Karpas-422 (cell line): ENCODE data around the gene BLVRA. TPM values are rescaled to one million over a fixed set of nuclear protein-coding genes. Genes with fewer than 3 reads are reported as not detected.
"Not testable (repeated sequence)": the region's sequence is repeated elsewhere in the genome, so short reads cannot be mapped to it uniquely, and the experiment has no call there.

Experiments used
- DNase-seq: peaks from one replicate; pipeline ENCODE4 v3.0.0-alpha.2; 2015
- H2AFZ ChIP-seq: fragments of 200-600 bp; sonication (generic); 2 replicates; pipeline ENCODE4 v1.6.1; 2014; ENCODE audit warnings: antibody characterized with exemption, low read length, mixed read lengths
- H3K27ac ChIP-seq: fragments of 200-600 bp; sonication (generic); 2 replicates; pipeline ENCODE4 v1.5.1; 2014; ENCODE audit warnings: mild to moderate bottlenecking, low read length, moderate library complexity
- H3K27me3 ChIP-seq: fragments of 200-600 bp; sonication (generic); 2 replicates; pipeline ENCODE4 v1.6.1; 2014; ENCODE audit warnings: low read length, mixed read lengths
- H3K36me3 ChIP-seq: fragments of 200-600 bp; sonication (generic); 2 replicates; pipeline ENCODE4 v1.6.1; 2014; ENCODE audit warnings: low read length, mixed read lengths; ENCODE audit not compliant: insufficient read depth
- H3K4me1 ChIP-seq: fragments of 200-600 bp; sonication (generic); 2 replicates; pipeline ENCODE4 v1.6.1; 2014; ENCODE audit warnings: mild to moderate bottlenecking, low read length, mixed read lengths
- H3K4me2 ChIP-seq: fragments of 200-600 bp; sonication (generic); 2 replicates; pipeline ENCODE4 v1.6.1; 2014; ENCODE audit warnings: low read length, low read depth, mild to moderate bottlenecking; ENCODE audit not compliant: poor library complexity, severe bottlenecking
- H3K4me3 ChIP-seq: fragments of 200-600 bp; sonication (generic); 2 replicates; pipeline ENCODE4 v1.5.1; 2014; ENCODE audit warnings: mild to moderate bottlenecking, antibody characterized with exemption, low read length, mixed read lengths
- H3K79me2 ChIP-seq: fragments of 200-600 bp; sonication (generic); 2 replicates; pipeline ENCODE4 v1.6.1; 2014; ENCODE audit warnings: mild to moderate bottlenecking, low read length, mixed read lengths
- H3K9ac ChIP-seq: fragments of 200-600 bp; sonication (generic); 2 replicates; pipeline ENCODE4 v1.6.0; 2014; ENCODE audit warnings: low read length
- H3K9me2 ChIP-seq: fragments of 200-600 bp; sonication (generic), shearing (Covaris generic); replicated peaks from 2 replicates; pipeline ENCODE4 v1.6.0; 2014; ENCODE audit warnings: mild to moderate bottlenecking, low read length, moderate library complexity; ENCODE audit not compliant: insufficient read depth
- H3K9me3 ChIP-seq: fragments of 300-700, 200-600 bp; sonication (generic); 2 replicates; pipeline ENCODE4 v1.6.1; 2014; ENCODE audit warnings: low read length, mixed read lengths
- H4K20me1 ChIP-seq: fragments of 200-600 bp; sonication (generic); 2 replicates; pipeline ENCODE4 v1.6.1; 2014; ENCODE audit warnings: mild to moderate bottlenecking, antibody characterized with exemption, low read length, low read depth; ENCODE audit not compliant: insufficient read depth
- total RNA-seq: library from RNA; depleted of rRNA; stranded (reverse); fragments of >200 nt; shearing (Covaris generic); gene quantifications from 2 replicates; pipeline ENCODE4 v1.2.3, GENCODE V29; 2014; ENCODE audit warnings: low replicate concordance

The BLVRA gene
- total RNA-seq, 1 experiment from 2014 or later: not detected

DNA sequence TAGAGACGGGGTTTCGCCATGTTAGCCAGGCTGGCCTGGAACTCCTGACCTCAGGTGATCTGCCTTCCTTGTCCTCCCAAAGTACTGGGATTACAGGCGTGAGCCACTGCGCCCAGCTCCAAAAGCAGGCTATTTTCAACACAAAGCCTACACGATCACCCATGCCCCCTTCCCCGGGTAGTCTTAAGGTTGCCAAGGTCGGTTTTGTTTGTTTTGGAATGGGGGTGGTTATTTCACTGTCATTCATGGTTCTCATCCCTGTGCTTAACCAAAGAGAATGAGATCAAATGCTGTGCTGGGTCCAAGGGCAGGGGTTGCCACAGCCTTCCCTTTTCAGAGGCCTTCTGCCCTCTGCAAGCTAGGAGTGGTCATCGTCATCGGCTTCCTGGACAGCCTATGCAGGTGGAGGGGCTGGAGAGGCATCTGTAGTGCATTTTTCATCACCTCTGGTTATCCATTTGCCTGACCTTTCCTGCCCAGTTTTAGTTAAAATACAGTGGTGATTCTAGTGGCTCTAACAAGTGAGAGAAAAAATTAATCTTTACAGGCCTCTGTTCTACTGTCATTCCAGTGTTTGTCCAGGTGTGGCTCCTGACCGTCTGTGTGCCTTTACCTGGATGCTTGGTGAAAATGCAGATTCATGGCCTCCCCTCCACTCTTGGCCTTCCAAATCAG is 11.4 kb downstream of the BLVRA start:
- H3K27me3 ChIP-seq: no peaks in the 10 kb centered on the region
- no peak for DNase-seq
- no peak overlapping the region for H3K4me2 ChIP-seq
- H3K9me3 ChIP-seq: no peaks in the 10 kb centered on the region
- H2AFZ ChIP-seq: no peak overlapping the region
- no peaks in the 10 kb centered on the region for H3K79me2 ChIP-seq
- H3K9me2 ChIP-seq: no peaks in the 10 kb centered on the region
- no peak overlapping the region for H3K4me3 ChIP-seq
- H3K4me1 ChIP-seq: peaks cover under 1% of the 10 kb centered on the region
- H3K27ac ChIP-seq: no peak overlapping the region
- H4K20me1 ChIP-seq: no peaks in the 10 kb centered on the region
- H3K9ac ChIP-seq: no peak overlapping the region
- H3K36me3 ChIP-seq: no peaks in the 10 kb centered on the region

GRCh38 chr7:43771128-43771527 is 12.6 kb downstream of the BLVRA start:
- Histone ChIP-seq H3K9me3 (no peaks in the 10 kb centered on the region), H3K79me2 (no peaks in the 10 kb centered on the region), H3K4me2 (no peak overlapping the region), H3K27me3 (no peaks in the 10 kb centered on the region), H3K27ac (no peak overlapping the region), H2AFZ (no peak overlapping the region), H3K4me3 (no peak overlapping the region), H4K20me1 (no peaks in the 10 kb centered on the region), H3K9me2 (no peaks in the 10 kb centered on the region), H3K4me1 (no peaks in the 10 kb centered on the region), H3K9ac (no peak overlapping the region), H3K36me3 (no peaks in the 10 kb centered on the region)
- no peak for DNase-seq

GRCh38 chr7:43771573-43771972 is 13.1 kb downstream of the BLVRA start:
- Histone ChIP-seq H3K27me3 (no peaks in the 10 kb centered on the region), H2AFZ (no peak overlapping the region), H3K9me2 (no peaks in the 10 kb centered on the region), H4K20me1 (no peaks in the 10 kb centered on the region), H3K27ac (no peak overlapping the region), H3K4me2 (no peak overlapping the region), H3K36me3 (no peaks in the 10 kb centered on the region), H3K9ac (no peak overlapping the region), H3K4me1 (no peaks in the 10 kb centered on the region), H3K4me3 (no peak overlapping the region), H3K9me3 (no peaks in the 10 kb centered on the region), H3K79me2 (no peaks in the 10 kb centered on the region)
- no peak for DNase-seq

DNA sequence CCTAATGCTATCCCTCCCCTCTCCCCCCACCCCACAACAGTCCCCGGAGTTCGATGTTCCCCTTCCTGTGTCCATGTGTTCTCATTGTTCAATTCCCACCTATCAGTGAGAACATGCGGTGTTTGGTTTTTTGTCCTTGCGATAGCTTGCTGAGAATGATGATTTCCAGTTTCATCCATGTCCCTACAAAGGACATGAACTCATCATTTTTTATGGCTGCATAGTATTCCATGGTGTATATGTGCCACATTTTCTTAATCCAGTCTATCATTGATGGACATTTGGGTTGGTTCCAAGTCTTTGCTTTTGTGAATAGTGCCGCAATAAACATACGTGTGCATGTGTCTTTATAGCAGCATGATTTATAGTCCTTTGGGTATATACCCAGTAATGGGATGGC is 14.8 kb downstream of the BLVRA start:
- not testable (repeated sequence) for H3K36me3 ChIP-seq, H3K79me2 ChIP-seq, H3K4me1 ChIP-seq, DNase-seq, H4K20me1 ChIP-seq, H3K27ac ChIP-seq, H3K9me2 ChIP-seq, H3K4me3 ChIP-seq, H3K9me3 ChIP-seq, H3K4me2 ChIP-seq, H3K27me3 ChIP-seq, H2AFZ ChIP-seq, H3K9ac ChIP-seq

DNA sequence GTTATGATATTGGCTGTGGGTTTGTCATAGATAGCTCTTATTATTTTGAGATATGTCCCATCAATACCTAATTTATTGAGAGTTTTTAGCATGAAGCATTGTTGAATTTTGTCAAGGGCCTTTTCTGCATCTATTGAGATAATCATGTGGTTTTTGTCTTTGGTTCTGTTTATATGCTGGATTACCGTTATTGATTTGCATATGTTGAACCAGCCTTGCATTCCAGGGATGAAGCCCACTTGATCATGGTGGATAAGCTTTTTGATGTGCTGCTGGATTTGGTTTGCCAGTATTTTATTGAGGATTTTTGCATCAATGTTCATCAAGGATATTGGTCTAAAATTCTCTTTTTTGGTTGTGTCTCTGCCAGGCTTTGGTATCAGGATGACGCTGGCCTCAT is 16.8 kb downstream of the BLVRA start:
- H3K27me3 ChIP-seq, H3K4me3 ChIP-seq, H2AFZ ChIP-seq, H4K20me1 ChIP-seq, H3K4me2 ChIP-seq, H3K9me3 ChIP-seq, H3K4me1 ChIP-seq, H3K79me2 ChIP-seq, H3K36me3 ChIP-seq, DNase-seq, H3K9me2 ChIP-seq, H3K27ac ChIP-seq, H3K9ac ChIP-seq: not testable (repeated sequence)

DNA sequence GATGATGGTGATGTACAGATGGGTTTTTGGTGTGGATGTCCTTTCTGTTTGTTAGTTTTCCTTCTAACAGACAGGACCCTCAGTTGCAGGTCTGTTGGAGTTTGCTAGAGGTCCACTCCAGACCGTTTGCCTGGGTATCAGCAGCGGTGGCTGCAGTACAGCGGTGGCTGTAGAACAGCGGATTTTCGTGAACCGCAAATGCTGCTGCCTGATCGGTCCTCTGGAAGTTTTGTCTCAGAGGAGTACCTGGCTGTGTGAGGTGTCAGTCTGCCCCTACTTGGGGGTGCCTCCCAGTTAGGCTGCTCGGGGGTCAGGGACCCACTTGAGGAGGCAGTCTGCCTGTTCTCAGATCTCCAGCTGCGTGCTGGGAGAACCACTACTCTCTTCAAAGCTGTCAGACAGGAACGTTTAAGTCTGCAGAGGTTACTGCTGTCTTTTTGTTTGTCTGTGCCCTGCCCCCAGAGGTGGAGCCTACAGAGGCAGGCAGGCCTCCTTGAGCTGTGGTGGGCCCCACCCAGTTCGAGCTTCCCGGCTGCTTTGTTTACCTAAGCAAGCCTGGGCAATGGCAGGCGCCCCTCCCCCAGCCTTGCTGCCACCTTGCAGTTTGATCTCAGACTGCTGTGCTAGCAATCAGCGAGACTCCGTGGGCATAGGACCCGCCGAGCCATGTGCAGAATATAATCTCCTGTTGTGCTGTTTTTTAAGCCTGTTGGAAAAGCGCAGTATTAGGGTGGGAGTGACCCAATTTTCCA is 20.0 kb downstream of the BLVRA start:
- not testable (repeated sequence) for H3K4me2 ChIP-seq, H3K4me3 ChIP-seq, H3K9ac ChIP-seq, H3K9me3 ChIP-seq, H3K79me2 ChIP-seq, H3K27ac ChIP-seq, H3K27me3 ChIP-seq, DNase-seq, H4K20me1 ChIP-seq, H3K36me3 ChIP-seq, H3K9me2 ChIP-seq, H3K4me1 ChIP-seq, H2AFZ ChIP-seq

DNA sequence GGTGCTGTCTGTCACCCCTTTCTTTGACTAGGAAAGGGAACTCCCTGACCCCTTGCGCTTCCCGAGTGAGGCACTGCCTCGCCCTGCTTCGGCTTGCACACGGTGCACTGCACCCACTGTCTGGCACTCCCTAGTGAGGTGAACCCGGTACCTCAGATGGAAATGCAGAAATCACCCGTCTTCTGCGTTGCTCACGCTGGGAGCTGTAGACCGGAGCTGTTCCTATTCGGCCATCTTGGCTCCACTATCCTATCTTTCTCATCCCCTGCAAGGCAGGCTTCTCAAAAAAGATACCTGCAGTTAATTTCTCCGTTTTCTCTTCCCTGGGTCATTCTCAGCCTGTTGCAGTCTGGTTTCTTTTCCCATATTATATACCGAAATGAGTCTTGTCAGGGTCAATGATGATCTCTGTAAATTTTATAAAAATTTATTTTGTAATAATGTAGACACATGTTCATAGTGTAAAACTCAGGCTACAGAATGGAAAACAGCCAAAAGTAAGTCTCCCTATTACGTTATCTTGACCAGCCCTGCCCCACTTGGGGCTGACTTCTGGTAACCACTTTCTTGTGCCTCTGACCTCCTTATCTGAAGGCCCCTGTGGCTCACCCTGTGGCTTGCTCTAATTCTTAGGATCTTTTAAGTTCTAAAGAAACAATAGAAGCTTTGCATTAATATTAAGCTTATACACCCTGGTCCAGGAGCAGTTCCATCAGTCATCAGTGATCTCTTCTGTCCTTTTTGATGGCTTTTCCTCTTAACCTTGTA is 20.7 kb downstream of the BLVRA start:
- H3K9ac ChIP-seq: no peak overlapping the region
- no peak overlapping the region for H2AFZ ChIP-seq
- DNase-seq: no peak

More for the DNA sequence above, 20.7 kb downstream of the BLVRA start:
- Histone ChIP-seq H3K4me1 (no peaks in the 10 kb centered on the region), H3K9me3 (no peaks in the 10 kb centered on the region), H3K4me3 (no peak overlapping the region), H4K20me1 (no peaks in the 10 kb centered on the region), H3K79me2 (no peaks in the 10 kb centered on the region), H3K27me3 (no peaks in the 10 kb centered on the region), H3K27ac (no peak overlapping the region), H3K4me2 (no peak overlapping the region), H3K36me3 (no peaks in the 10 kb centered on the region), H3K9me2 (no peaks in the 10 kb centered on the region)
